ENCODE results near the gene CORO2A. TPM values are rescaled to one million over a fixed set of nuclear protein-coding genes. Genes with fewer than 3 reads are reported as not detected.
A peak's percentile ranks its signal among the peaks of the same experiment; 100 is the strongest.
"Not testable (repeated sequence)": the region's sequence is repeated elsewhere in the genome, so short reads cannot be mapped to it uniquely, and the experiment has no call there.

Gene CORO2A
- total and polyA plus RNA-seq, 7 donors = 0.09 to 0.30 (median 0.12) TPM

- Histone ChIP-seq H3K9me3 (no peaks in the 10 kb centered on the region), H3K4me1 (no peaks in the 10 kb centered on the region), H3K27me3 (ENCODE audit: insufficient read depth in 3 of 3, low read length in 2 of 3) (no peaks in the 10 kb centered on the region), H3K27ac (no peak overlapping the region), H3K4me3 (no peak overlapping the region), H3K36me3 (ENCODE audit: insufficient read depth in 1 of 2, low read depth in 1 of 2) (peaks cover 4 to 76% of the 10 kb centered on the region in 2 donors)
- WGBS, 3 donors = 72 to 76% (median 74%) methylated on average over 6 of the region's 6 CpGs
- no peak for TF ChIP-seq CTCF (IDR thresholded peaks at IDR 0.05)
- peak; percentile 49 to 87 (median 64) for ATAC-seq
- intact Hi-C loops (cut with DNase I) = no loop called here
- no peak for DNase-seq
Observed at GRCh38 chr9:98081477-98082219, 110.8 kb downstream of the CORO2A start.

- TF ChIP-seq CTCF (IDR thresholded peaks at IDR 0.05) = no peak
- Histone ChIP-seq H3K9me3 (no peaks in the 10 kb centered on the region), H3K27me3 (ENCODE audit: insufficient read depth in 3 of 3, low read length in 2 of 3) (no peaks in the 10 kb centered on the region), H3K36me3 (ENCODE audit: insufficient read depth in 1 of 2, low read depth in 1 of 2) (peaks cover 4 to 76% of the 10 kb centered on the region in 2 donors), H3K4me3 (no peak overlapping the region), H3K27ac (no peak overlapping the region), H3K4me1 (no peaks in the 10 kb centered on the region)
- intact Hi-C loops (cut with DNase I) = no loop called here
- 94 to 96% (median 95%) methylated on average over 12 of the region's 12 CpGs for WGBS, 3 donors
- ATAC-seq (no peak), DNase-seq (no peak)
Observed at GRCh38 chr9:98080780-98081179, 111.7 kb downstream of the CORO2A start.

- H3K27ac ChIP-seq = no peak overlapping the region
- intact Hi-C loops (cut with DNase I) = no loop called here
- no peak for TF ChIP-seq CTCF (IDR thresholded peaks at IDR 0.05)
- no peak overlapping the region for H3K4me3 ChIP-seq
- peaks cover 4 to 76% of the 10 kb centered on the region in 2 donors for H3K36me3 ChIP-seq (ENCODE audit: insufficient read depth in 1 of 2, low read depth in 1 of 2)
- 96 to 97% (median 96%) methylated on average over 1 of the region's 1 CpG for WGBS, 3 donors
- no peak for ATAC-seq
- DNase-seq = no peak
- H3K4me1 ChIP-seq = no peaks in the 10 kb centered on the region
- H3K9me3 ChIP-seq = no peaks in the 10 kb centered on the region
- H3K27me3 ChIP-seq (ENCODE audit: insufficient read depth in 3 of 3, low read length in 2 of 3) = no peaks in the 10 kb centered on the region
Observed at GRCh38 chr9:98080326-98080725, 112.1 kb downstream of the CORO2A start.

GRCh38 chr9:98078895-98079294, 113.5 kb downstream of the CORO2A start:
- Histone ChIP-seq H3K4me1 (no peaks in the 10 kb centered on the region), H3K4me3 (no peak overlapping the region), H3K36me3 (ENCODE audit: insufficient read depth in 1 of 2, low read depth in 1 of 2) (peaks cover 4 to 65% of the 10 kb centered on the region in 2 donors), H3K27me3 (ENCODE audit: insufficient read depth in 3 of 3, low read length in 2 of 3) (no peaks in the 10 kb centered on the region), H3K27ac (no peak overlapping the region), H3K9me3 (no peaks in the 10 kb centered on the region)
- DNase-seq = no peak
- 81 to 82% (median 81%) methylated on average over 5 of the region's 5 CpGs for WGBS, 3 donors
- intact Hi-C loops (cut with DNase I) = loop anchor here in 1 of 2 donors (10.0 kb wide), 2 partner anchors 56 to 186 kb away; no protein-coding TSS in a partner anchor
- ATAC-seq = no peak
- no peak for TF ChIP-seq CTCF (IDR thresholded peaks at IDR 0.05)

- ATAC-seq; H3K4me3 ChIP-seq; H3K27me3 ChIP-seq (ENCODE audit: insufficient read depth in 3 of 3, low read length in 2 of 3); H3K4me1 ChIP-seq; DNase-seq; H3K9me3 ChIP-seq; H3K27ac ChIP-seq: not testable (repeated sequence)
- intact Hi-C loops (cut with DNase I) = loop anchor here in 1 of 2 donors (10.0 kb wide), 2 partner anchors 58 to 188 kb away; no protein-coding TSS in a partner anchor
- WGBS, 3 donors = 87 to 92% (median 90%) methylated on average over 8 of the region's 8 CpGs
- H3K36me3 ChIP-seq (ENCODE audit: insufficient read depth in 1 of 2, low read depth in 1 of 2) = peaks cover 0 to 43% of the 10 kb centered on the region in 2 donors
Observed at GRCh38 chr9:98076514-98076890, 115.9 kb downstream of the CORO2A start.
